ENCODE data around the gene FBXL7. TPM values are rescaled to one million over a fixed set of nuclear protein-coding genes. Genes with fewer than 3 reads are reported as not detected.

Gene FBXL7
- total and polyA plus RNA-seq, 9 of the 15 experiments (the other 6 are each of a cell fraction or from before 2014, with no cell fraction given): 0.04 to 0.08 TPM; not detected in 7

GRCh38 chr5:15877914-15878313 lies 377.9 kb downstream of the FBXL7 start (continued):
- no peak for TF ChIP-seq PRDM10 (IDR thresholded peaks at IDR 0.05; ENCODE audit: partially characterized antibody)
- no peak for TF ChIP-seq KAT7 (CRISPR knock-in tag; IDR thresholded peaks at IDR 0.05; ENCODE audit: borderline replicate concordance)

GRCh38 chr5:15880201-15880600 lies 380.2 kb downstream of the FBXL7 start:
- POLR2A ChIA-PET: interaction anchor here (0.5 kb wide), 1 partner anchor 576 kb away, joined by 3 read pairs; no protein-coding TSS in a partner anchor
- no peak for TF ChIP-seq NCOA1 (IDR thresholded peaks at IDR 0.05; ENCODE audit: low read depth)
- no peak for TF ChIP-seq GTF2F1 (IDR thresholded peaks at IDR 0.05; ENCODE audit: low read depth, low read length)
- TF ChIP-seq ZNF12 (CRISPR knock-in tag; IDR thresholded peaks at IDR 0.05): no peak
- TF ChIP-seq TAL1 (IDR thresholded peaks at IDR 0.05): no peak
- no peak for TF ChIP-seq MYNN (IDR thresholded peaks at IDR 0.05)
- no peak for TF ChIP-seq MYNN (CRISPR knock-in tag; IDR thresholded peaks at IDR 0.05)
- no peak for TF ChIP-seq KLF6 (CRISPR knock-in tag; IDR thresholded peaks at IDR 0.05; ENCODE audit: borderline replicate concordance)
- TF ChIP-seq CEBPG (CRISPR knock-in tag; IDR thresholded peaks at IDR 0.05): no peak
- no peak for TF ChIP-seq CEBPG (tag; conservative IDR thresholded peaks at IDR 0.05 in 1 of 2, IDR thresholded peaks at IDR 0.05 in 1 of 2)
- TF ChIP-seq CTCFL (IDR thresholded peaks at IDR 0.05; ENCODE audit: borderline replicate concordance, insufficient read depth, low read depth, low read length, poor library complexity, severe bottlenecking): no peak
- TF ChIP-seq CREBBP (IDR thresholded peaks at IDR 0.05; ENCODE audit: low read depth, low read length): no peak
- TF ChIP-seq E2F5 (CRISPR knock-in tag; IDR thresholded peaks at IDR 0.05): no peak
- no peak for TF ChIP-seq ZNF311 (CRISPR knock-in tag; IDR thresholded peaks at IDR 0.05)
- TF ChIP-seq PHF21A (IDR thresholded peaks at IDR 0.05; ENCODE audit: borderline replicate concordance, low read depth): no peak
- no peak for TF ChIP-seq PURB (CRISPR knock-in tag; IDR thresholded peaks at IDR 0.05; ENCODE audit: low read depth)

More at GRCh38 chr5:15880201-15880600, 380.2 kb downstream of the FBXL7 start:
- DNase-seq (ENCODE audit: extremely low read depth in 1 of 4, low spot score in 3 of 4) (no peak), FAIRE-seq (no peak), ATAC-seq (no peak)
- H2AFZ ChIP-seq (ENCODE audit: low read depth, low read length): no peak overlapping the region
- H3K9me3 ChIP-seq (replicated peaks; ENCODE audit: control insufficient read depth, insufficient read depth, low read depth, low read length): peaks cover 2% of the 10 kb centered on the region; the same call in 1 of the 2 replicates
- no peaks in the 10 kb centered on the region for H3K27me3 ChIP-seq (ENCODE audit: control insufficient read depth in 2 of 2, insufficient read depth in 2 of 2, low read length in 2 of 2)
- no peak overlapping the region for H3K9ac ChIP-seq (ENCODE audit: insufficient read depth in 1 of 2, low read depth in 2 of 2, low read length in 2 of 2)
- intact Hi-C loops (cut with micrococcal nuclease): no loop called here
- no peaks in the 10 kb centered on the region for H3K4me1 ChIP-seq (replicated peaks in 1 of 2; ENCODE audit: control insufficient read depth in 2 of 2, insufficient read depth in 2 of 2, low read length in 2 of 2)
- no peak overlapping the region for H3K4me3 ChIP-seq
- BruUV-seq (replicated peaks): no TSS peak
- H3K36me3 ChIP-seq (ENCODE audit: control insufficient read depth, insufficient read depth, low read length): no peaks in the 10 kb centered on the region
- no peaks in the 10 kb centered on the region for H4K20me1 ChIP-seq (replicated peaks; ENCODE audit: control insufficient read depth, insufficient read depth, low read length)
- CTCF ChIA-PET (ENCODE audit: low intra/inter-chr PET ratio): no interaction called here
- H3K79me2 ChIP-seq (ENCODE audit: control insufficient read depth, insufficient read depth, low read length): no peaks in the 10 kb centered on the region
- 0% methylated on average over 3 of the region's 3 CpGs for WGBS (ENCODE audit: insufficient coverage, low coverage, missing lambda C conversion rate)
- no peaks in the 10 kb centered on the region for H3K9me1 ChIP-seq (ENCODE audit: control insufficient read depth, insufficient read depth, low read length)
- H3K27ac ChIP-seq (ENCODE audit: extremely low read depth, low read depth, low read length): no peak overlapping the region
- H3K4me2 ChIP-seq (ENCODE audit: insufficient read depth, low read length): no peak overlapping the region
- in situ Hi-C loops (cut with MboI): no loop called here

Data from K562 (cell line).